ENCODE data around the gene BTBD16. TPM values are rescaled to one million over a fixed set of nuclear protein-coding genes. Genes with fewer than 3 reads are reported as not detected.

Gene BTBD16
- total and polyA plus RNA-seq, 4 donors = 0.42 to 2.8 (median 1.8) TPM

GRCh38 chr10:122245136-122245535 lies 26.0 kb upstream of the BTBD16 start:
- TF ChIP-seq TAF1 (conservative IDR thresholded peaks at IDR 0.05) = no peak
- no peak for TF ChIP-seq REST (IDR thresholded peaks at IDR 0.05)
- H3K27ac ChIP-seq (ENCODE audit: low read depth in 1 of 2, low read length in 2 of 2) = no peak overlapping the region
- H3K4me3 ChIP-seq (ENCODE audit: low read depth in 1 of 3, low read length in 3 of 3) = no peak overlapping the region
- WGBS = 95% methylated on average over 4 of the region's 4 CpGs
- H3K27me3 ChIP-seq (ENCODE audit: control insufficient read depth in 4 of 4, insufficient read depth in 4 of 4, low read length in 3 of 4) = no peaks in the 10 kb centered on the region
- no peak for DNase-seq (ENCODE audit: low spot score)
- no peaks in the 10 kb centered on the region for H3K9me3 ChIP-seq (ENCODE audit: control insufficient read depth in 4 of 4, low read length in 3 of 4)
- no peak overlapping the region for H3K9ac ChIP-seq (ENCODE audit: low read depth in 1 of 2, low read length in 2 of 2)
- no peaks in the 10 kb centered on the region for H3K4me1 ChIP-seq (ENCODE audit: control insufficient read depth in 4 of 4, insufficient read depth in 4 of 4, low read length in 3 of 4)
- H3K36me3 ChIP-seq (ENCODE audit: control insufficient read depth in 4 of 4, insufficient read depth in 3 of 4, low read depth in 1 of 4, low read length in 3 of 4) = peaks cover 0 to 27% (median 6%) of the 10 kb centered on the region in 4 donors

GRCh38 chr10:122245897-122246296 lies 25.2 kb upstream of the BTBD16 start:
- H3K9ac ChIP-seq (ENCODE audit: low read depth in 1 of 2, low read length in 2 of 2) = no peak overlapping the region
- no peak for DNase-seq (ENCODE audit: low spot score)
- TF ChIP-seq HNF4G (IDR thresholded peaks at IDR 0.05) (no peak), MAX (IDR thresholded peaks at IDR 0.05) (no peak), FOXA1 (IDR thresholded peaks at IDR 0.05) (no peak), REST (IDR thresholded peaks at IDR 0.05) (no peak), RAD21 (IDR thresholded peaks at IDR 0.05) (no peak), GABPA (IDR thresholded peaks at IDR 0.05 in 1 of 2, conservative IDR thresholded peaks at IDR 0.05 in 1 of 2) (no peak), SP1 (IDR thresholded peaks at IDR 0.05) (no peak), TAF1 (conservative IDR thresholded peaks at IDR 0.05) (no peak), EGR1 (IDR thresholded peaks at IDR 0.05; ENCODE audit: low read depth in 2 of 2) (no peak), ZBTB33 (IDR thresholded peaks at IDR 0.05) (no peak), HNF4A (conservative IDR thresholded peaks at IDR 0.05) (no peak), YY1 (IDR thresholded peaks at IDR 0.05) (no peak)
- TF ChIP-seq, protein P1, sequence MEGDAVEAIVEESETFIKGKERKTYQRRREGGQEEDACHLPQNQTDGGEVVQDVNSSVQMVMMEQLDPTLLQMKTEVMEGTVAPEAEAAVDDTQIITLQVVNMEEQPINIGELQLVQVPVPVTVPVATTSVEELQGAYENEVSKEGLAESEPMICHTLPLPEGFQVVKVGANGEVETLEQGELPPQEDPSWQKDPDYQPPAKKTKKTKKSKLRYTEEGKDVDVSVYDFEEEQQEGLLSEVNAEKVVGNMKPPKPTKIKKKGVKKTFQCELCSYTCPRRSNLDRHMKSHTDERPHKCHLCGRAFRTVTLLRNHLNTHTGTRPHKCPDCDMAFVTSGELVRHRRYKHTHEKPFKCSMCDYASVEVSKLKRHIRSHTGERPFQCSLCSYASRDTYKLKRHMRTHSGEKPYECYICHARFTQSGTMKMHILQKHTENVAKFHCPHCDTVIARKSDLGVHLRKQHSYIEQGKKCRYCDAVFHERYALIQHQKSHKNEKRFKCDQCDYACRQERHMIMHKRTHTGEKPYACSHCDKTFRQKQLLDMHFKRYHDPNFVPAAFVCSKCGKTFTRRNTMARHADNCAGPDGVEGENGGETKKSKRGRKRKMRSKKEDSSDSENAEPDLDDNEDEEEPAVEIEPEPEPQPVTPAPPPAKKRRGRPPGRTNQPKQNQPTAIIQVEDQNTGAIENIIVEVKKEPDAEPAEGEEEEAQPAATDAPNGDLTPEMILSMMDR (IDR thresholded peaks at IDR 0.05; ENCODE audit: low read depth, low read length, missing input control) = no peak
- no peaks in the 10 kb centered on the region for H3K4me1 ChIP-seq (ENCODE audit: control insufficient read depth in 4 of 4, insufficient read depth in 4 of 4, low read length in 3 of 4)
- H3K9me3 ChIP-seq (ENCODE audit: control insufficient read depth in 4 of 4, low read length in 3 of 4) = no peaks in the 10 kb centered on the region
- no peak overlapping the region for H3K27ac ChIP-seq (ENCODE audit: low read depth in 1 of 2, low read length in 2 of 2)
- H3K4me3 ChIP-seq (ENCODE audit: low read depth in 1 of 3, low read length in 3 of 3) = no peak overlapping the region
- WGBS = 96% methylated on average over 11 of the region's 11 CpGs
- H3K27me3 ChIP-seq (ENCODE audit: control insufficient read depth in 4 of 4, insufficient read depth in 4 of 4, low read length in 3 of 4) = no peaks in the 10 kb centered on the region
- H3K36me3 ChIP-seq (ENCODE audit: control insufficient read depth in 4 of 4, insufficient read depth in 3 of 4, low read depth in 1 of 4, low read length in 3 of 4) = peaks cover 0 to 25% (median 4%) of the 10 kb centered on the region in 4 donors
